Thyroid gland (tissue), 4 donors: ENCODE results near the gene LRFN2.

Experiments
- POLR2A ChIP-seq, 2 donors: fragments of 450-650 bp; IDR thresholded peaks; one replicate each; pipeline ENCODE4 v1.6.1; 2017; ENCODE audit warnings: antibody characterized with exemption in 2 of 2, mild to moderate bottlenecking in 2 of 2, moderate library complexity in 1 of 2
- TF ChIP-seq, protein P1 (sequence below), 6 experiments: fragments of 200-600 bp in 3 of 6; fragments of 450-650 bp in 3 of 6; sonication (generic) in 3 of 6; IDR thresholded peaks; one replicate each; pipeline ENCODE4 v1.5.1; 2016 to 2019; ENCODE audit warnings: antibody characterized with exemption in 6 of 6, mild to moderate bottlenecking in 2 of 6, inconsistent platforms in 1 of 6, moderate library complexity in 1 of 6

DNA sequence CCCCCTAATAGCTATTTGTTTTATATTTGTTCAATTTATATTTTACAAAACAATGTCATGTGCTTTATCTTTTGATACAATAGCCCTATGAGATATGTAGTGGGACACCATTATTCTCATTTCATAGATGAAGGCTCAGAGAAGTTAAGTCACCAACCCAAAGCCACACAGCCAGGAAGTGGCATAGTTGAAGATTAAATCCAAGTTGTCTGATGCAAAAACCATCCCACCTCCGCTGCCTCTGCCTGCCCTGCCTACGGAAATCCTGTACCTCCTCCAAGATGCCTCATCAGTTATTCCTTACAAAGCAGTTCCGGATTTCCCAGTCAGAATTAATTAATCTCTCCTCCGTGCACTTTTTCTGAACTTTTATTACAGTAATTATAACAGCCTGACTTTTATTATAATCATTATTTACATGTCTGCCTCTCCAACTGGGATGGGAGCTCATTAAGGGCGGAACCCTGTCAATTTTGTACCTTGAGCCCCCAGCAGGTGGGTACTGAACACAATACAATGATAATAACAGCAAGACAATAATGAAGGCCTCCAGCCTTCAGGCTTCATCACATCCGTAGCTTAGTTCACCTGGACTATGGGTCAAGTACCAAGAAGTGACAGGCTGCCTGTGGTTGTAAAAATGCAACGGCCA is 54.7 kb downstream of the LRFN2 start:
- no peak for TF ChIP-seq POLR2A (IDR thresholded peaks at IDR 0.05)
- TF ChIP-seq, protein P1, sequence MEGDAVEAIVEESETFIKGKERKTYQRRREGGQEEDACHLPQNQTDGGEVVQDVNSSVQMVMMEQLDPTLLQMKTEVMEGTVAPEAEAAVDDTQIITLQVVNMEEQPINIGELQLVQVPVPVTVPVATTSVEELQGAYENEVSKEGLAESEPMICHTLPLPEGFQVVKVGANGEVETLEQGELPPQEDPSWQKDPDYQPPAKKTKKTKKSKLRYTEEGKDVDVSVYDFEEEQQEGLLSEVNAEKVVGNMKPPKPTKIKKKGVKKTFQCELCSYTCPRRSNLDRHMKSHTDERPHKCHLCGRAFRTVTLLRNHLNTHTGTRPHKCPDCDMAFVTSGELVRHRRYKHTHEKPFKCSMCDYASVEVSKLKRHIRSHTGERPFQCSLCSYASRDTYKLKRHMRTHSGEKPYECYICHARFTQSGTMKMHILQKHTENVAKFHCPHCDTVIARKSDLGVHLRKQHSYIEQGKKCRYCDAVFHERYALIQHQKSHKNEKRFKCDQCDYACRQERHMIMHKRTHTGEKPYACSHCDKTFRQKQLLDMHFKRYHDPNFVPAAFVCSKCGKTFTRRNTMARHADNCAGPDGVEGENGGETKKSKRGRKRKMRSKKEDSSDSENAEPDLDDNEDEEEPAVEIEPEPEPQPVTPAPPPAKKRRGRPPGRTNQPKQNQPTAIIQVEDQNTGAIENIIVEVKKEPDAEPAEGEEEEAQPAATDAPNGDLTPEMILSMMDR (IDR thresholded peaks at IDR 0.05) = no peak
